Hepatocyte (in vitro differentiated cells): ENCODE measurements around the gene ARHGEF25. TPM values are rescaled to one million over a fixed set of nuclear protein-coding genes. Genes with fewer than 3 reads are reported as not detected.
"Not testable (repeated sequence)": the region's sequence is repeated elsewhere in the genome, so short reads cannot be mapped to it uniquely, and the experiment has no call there.

Experiments used
- DNase-seq: peaks from one replicate; pipeline ENCODE4 v3.0.0-alpha.2; 2016; ENCODE audit warnings: low spot score
- H2AFZ ChIP-seq: fragments of 200-600 bp; sonication (generic); 2 replicates; pipeline ENCODE4 v1.6.0; 2016; ENCODE audit warnings: antibody characterized with exemption, mild to moderate bottlenecking
- H3K27ac ChIP-seq: fragments of 200-600 bp; sonication (generic); 2 replicates; pipeline ENCODE4 v1.5.1; 2016; ENCODE audit warnings: mild to moderate bottlenecking
- H3K27me3 ChIP-seq: fragments of 200-600 bp; sonication (generic); 2 replicates; pipeline ENCODE4 v1.6.1; 2016
- H3K36me3 ChIP-seq: fragments of 200-600 bp; sonication (generic); replicated peaks from 2 replicates; pipeline ENCODE4 v1.5.1; 2016; ENCODE audit warnings: low read depth; ENCODE audit not compliant: insufficient read depth
- H3K4me1 ChIP-seq: fragments of 200-600 bp; sonication (generic); 2 replicates; pipeline ENCODE4 v1.5.1; 2016; ENCODE audit warnings: mild to moderate bottlenecking, moderate library complexity; ENCODE audit not compliant: insufficient read depth
- H3K4me2 ChIP-seq: fragments of 200-600 bp; sonication (generic); 2 replicates; pipeline ENCODE4 v1.6.0; 2016
- H3K4me3 ChIP-seq: fragments of 200-600 bp; sonication (generic); 2 replicates; pipeline ENCODE4 v1.5.1; 2016; ENCODE audit warnings: mild to moderate bottlenecking
- H3K79me2 ChIP-seq: fragments of 200-600 bp; sonication (generic); 2 replicates; pipeline ENCODE4 v1.6.0; 2017; ENCODE audit warnings: mild to moderate bottlenecking
- H3K9me2 ChIP-seq: fragments of 200-600 bp; sonication (generic); replicated peaks from 2 replicates; pipeline ENCODE4 v1.6.0; 2017; ENCODE audit warnings: mild to moderate bottlenecking; ENCODE audit not compliant: insufficient read depth
- H3K9me3 ChIP-seq: fragments of 200-600 bp; sonication (generic); 2 replicates; pipeline ENCODE4 v1.5.1; 2016; ENCODE audit warnings: low read depth, mild to moderate bottlenecking
- H4K20me1 ChIP-seq: fragments of 200-600 bp; sonication (generic); 2 replicates; pipeline ENCODE4 v1.6.0; 2016; ENCODE audit warnings: mild to moderate bottlenecking; ENCODE audit not compliant: insufficient read depth, poor library complexity, severe bottlenecking
- CTCF ChIP-seq: fragments of 200-600 bp; sonication (generic); IDR thresholded peaks from 2 replicates; pipeline ENCODE4 v1.5.1; 2016; ENCODE audit warnings: antibody characterized with exemption, mild to moderate bottlenecking; ENCODE audit not compliant: poor library complexity
- EZH2 ChIP-seq: fragments of 200-600 bp; sonication (generic); IDR thresholded peaks from 2 replicates; pipeline ENCODE4 v1.6.1; 2016; ENCODE audit warnings: antibody characterized with exemption, mild to moderate bottlenecking, borderline replicate concordance
- EZH2phosphoT487 ChIP-seq: fragments of 200-600 bp; sonication (generic); IDR thresholded peaks from one replicate; pipeline ENCODE4 v1.6.1; 2018; ENCODE audit warnings: antibody characterized with exemption, mild to moderate bottlenecking, low read depth, moderate library complexity; ENCODE audit not compliant: unreplicated experiment, severe bottlenecking
- WGBS: methylation state at CpG from one replicate; pipeline ENCODE4 v1.1.6; 2016; ENCODE audit warnings: low lambda C conversion rate; ENCODE audit errors: missing lambda C conversion rate; 5-methylcytosine and 5-hydroxymethylcytosine counted together
- polyA plus RNA-seq: library from polyadenylated mRNA; unstranded; fragments of >200 nt; fragmentation: Nextera tagmentation; extraction: Ambion mirVana; gene quantifications from 2 replicates; pipeline ENCODE4 v1.2.1, GENCODE V29; 2016
- total RNA-seq: library from RNA; depleted of rRNA; stranded (reverse); fragments of >200 nt; gene quantifications from 2 replicates; pipeline ENCODE4 v1.2.3, GENCODE V29; 2014

ARHGEF25 gene
- total and polyA plus RNA-seq, 2 experiments from 2014 or later, result 0.29 to 12.6 TPM

GRCh38 chr12:57617942-57618341 lies 6.7 kb downstream of the ARHGEF25 start:
- Histone ChIP-seq H3K79me2 (no peaks in the 10 kb centered on the region), H3K4me2 (no peak overlapping the region), H3K9me2 (no peaks in the 10 kb centered on the region), H3K9me3 (no peaks in the 10 kb centered on the region), H3K4me1 (peaks cover 13% of the 10 kb centered on the region), H3K27ac (no peak overlapping the region), H3K27me3 (peaks cover 91% of the 10 kb centered on the region), H3K36me3 (no peaks in the 10 kb centered on the region), H2AFZ (no peak overlapping the region), H4K20me1 (no peaks in the 10 kb centered on the region), H3K4me3 (no peak overlapping the region)
- DNase-seq, result no peak
- WGBS, result 84% methylated on average over 11 of the region's 11 CpGs
- TF ChIP-seq EZH2phosphoT487 (no peak), CTCF (no peak), EZH2 (no peak)

DNA sequence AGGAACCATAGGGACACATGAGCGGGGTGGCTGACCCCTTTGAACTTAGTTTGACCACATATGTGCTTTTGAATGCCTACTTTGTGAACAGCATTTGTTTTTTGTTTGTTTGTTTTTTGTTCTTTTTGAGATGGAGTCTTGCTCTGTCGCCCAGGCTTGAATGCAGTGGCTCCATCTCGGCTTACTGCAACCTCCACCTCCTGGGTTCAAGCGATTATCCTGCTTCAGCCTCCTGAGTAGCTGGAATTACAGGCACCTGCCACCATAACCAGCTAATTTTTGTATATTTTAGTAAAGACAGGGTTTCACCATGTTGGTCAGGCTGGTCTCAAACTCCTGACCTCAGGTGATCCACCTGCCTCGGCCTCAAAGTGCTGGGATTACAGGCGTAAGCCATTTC lies 7.2 kb downstream of the ARHGEF25 start:
- not testable (repeated sequence) for H3K4me3 ChIP-seq, H3K27ac ChIP-seq, H3K36me3 ChIP-seq, H3K4me2 ChIP-seq, H3K9me2 ChIP-seq, H4K20me1 ChIP-seq, H3K9me3 ChIP-seq, H3K79me2 ChIP-seq, H2AFZ ChIP-seq, DNase-seq
- peaks cover 92% of the 10 kb centered on the region for H3K27me3 ChIP-seq
- 95% methylated on average over 6 of the region's 6 CpGs for WGBS
- peaks cover 13% of the 10 kb centered on the region for H3K4me1 ChIP-seq

GRCh38 chr12:57618966-57619433 lies 7.8 kb downstream of the ARHGEF25 start:
- H3K27me3 ChIP-seq, result peaks cover 92% of the 10 kb centered on the region
- TF ChIP-seq EZH2phosphoT487, result no peak
- no peak for TF ChIP-seq CTCF
- no peak for TF ChIP-seq EZH2
- peaks cover 13% of the 10 kb centered on the region for H3K4me1 ChIP-seq
- no peak for DNase-seq
- no peaks in the 10 kb centered on the region for H3K9me2 ChIP-seq
- H3K4me2 ChIP-seq, result peak overlapping the region; percentile 63
- no peak overlapping the region for H3K27ac ChIP-seq
- H3K4me3 ChIP-seq, result no peak overlapping the region
- H3K79me2 ChIP-seq, result no peaks in the 10 kb centered on the region
- 44% methylated on average over 16 of the region's 16 CpGs for WGBS
- no peaks in the 10 kb centered on the region for H4K20me1 ChIP-seq
- no peaks in the 10 kb centered on the region for H3K36me3 ChIP-seq
- no peaks in the 10 kb centered on the region for H3K9me3 ChIP-seq
- H2AFZ ChIP-seq, result no peak overlapping the region

GRCh38 chr12:57619434-57620244 lies 8.4 kb downstream of the ARHGEF25 start:
- Histone ChIP-seq H4K20me1 (no peaks in the 10 kb centered on the region), H2AFZ (no peak overlapping the region), H3K9me3 (no peaks in the 10 kb centered on the region), H3K36me3 (no peaks in the 10 kb centered on the region), H3K27me3 (peaks cover 94% of the 10 kb centered on the region), H3K79me2 (no peaks in the 10 kb centered on the region), H3K4me3 (no peak overlapping the region), H3K27ac (no peak overlapping the region), H3K9me2 (no peaks in the 10 kb centered on the region), H3K4me1 (peaks cover 13% of the 10 kb centered on the region), H3K4me2 (peak overlapping the region; percentile 63)
- no peak for TF ChIP-seq EZH2
- no peak for TF ChIP-seq EZH2phosphoT487
- TF ChIP-seq CTCF, result no peak
- peak; percentile 60 for DNase-seq
- WGBS, result 22% methylated on average over 46 of the region's 46 CpGs
